AG08395 (cell line): Measurements from ENCODE around the gene POU4F1.

ENCODE experiments used
- DNase-seq: peaks from one replicate; pipeline ENCODE4 v3.0.0; 2012; ENCODE audit warnings: mixed read lengths, low spot score

The POU4F1 gene

DNA sequence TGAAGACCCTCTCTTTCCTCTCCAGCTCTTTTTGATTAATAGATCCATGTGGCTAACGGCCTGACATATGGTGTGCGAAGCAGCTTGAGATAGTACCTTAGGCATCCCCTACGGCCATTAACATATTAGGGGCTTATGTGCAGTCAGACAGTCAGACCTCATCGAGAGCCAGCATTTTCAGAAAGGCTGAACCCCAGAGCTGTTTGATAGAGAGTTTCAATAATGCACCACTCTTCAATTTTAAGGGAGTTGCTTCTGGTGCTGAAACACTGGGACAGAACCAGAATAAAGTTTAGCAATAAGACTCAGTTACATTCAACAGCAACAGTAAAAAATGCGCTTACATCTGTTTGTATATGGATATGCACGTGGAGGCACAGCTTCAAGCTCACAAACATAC is 10.8 kb downstream of the POU4F1 start:
- no peak for DNase-seq

DNA sequence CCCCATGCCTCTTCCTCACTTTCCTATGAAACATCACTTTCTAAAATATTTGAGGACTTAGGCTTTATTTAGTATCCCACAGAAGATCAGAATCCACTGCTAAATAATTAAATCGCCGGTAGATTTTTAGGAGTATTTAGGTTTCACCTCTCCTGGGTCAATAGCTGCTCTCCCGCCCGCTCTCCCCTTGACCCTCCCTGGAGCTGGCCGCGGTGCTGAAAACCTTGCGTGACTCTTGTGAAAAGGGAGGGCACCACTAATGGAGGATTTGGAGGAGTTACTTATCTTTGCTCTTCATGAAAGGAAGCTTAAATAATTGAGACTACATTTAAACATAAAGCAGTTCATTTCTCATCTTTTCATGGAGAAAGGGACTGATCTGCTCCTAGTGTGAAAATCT is 14.1 kb downstream of the POU4F1 start:
- DNase-seq: no peak

DNA sequence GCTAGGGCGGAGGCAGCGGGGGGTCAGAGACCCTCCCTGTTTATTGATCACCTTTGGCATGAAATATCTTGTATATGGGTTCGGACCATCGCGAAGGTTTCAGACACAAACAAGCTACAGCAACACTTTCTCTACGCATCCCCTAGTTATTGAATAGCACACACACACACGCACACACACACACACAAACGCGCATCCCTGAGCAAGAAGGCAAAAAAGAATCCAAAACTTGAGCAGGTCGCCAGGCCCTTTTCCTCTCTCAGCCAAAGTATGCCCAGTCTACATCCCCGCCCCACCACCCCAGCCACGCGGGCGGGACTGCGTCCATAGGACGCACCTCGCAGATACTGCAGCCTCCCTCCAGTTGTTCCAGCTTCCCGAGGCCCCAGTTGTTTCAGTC is 16.0 kb downstream of the POU4F1 start:
- no peak for DNase-seq

DNA sequence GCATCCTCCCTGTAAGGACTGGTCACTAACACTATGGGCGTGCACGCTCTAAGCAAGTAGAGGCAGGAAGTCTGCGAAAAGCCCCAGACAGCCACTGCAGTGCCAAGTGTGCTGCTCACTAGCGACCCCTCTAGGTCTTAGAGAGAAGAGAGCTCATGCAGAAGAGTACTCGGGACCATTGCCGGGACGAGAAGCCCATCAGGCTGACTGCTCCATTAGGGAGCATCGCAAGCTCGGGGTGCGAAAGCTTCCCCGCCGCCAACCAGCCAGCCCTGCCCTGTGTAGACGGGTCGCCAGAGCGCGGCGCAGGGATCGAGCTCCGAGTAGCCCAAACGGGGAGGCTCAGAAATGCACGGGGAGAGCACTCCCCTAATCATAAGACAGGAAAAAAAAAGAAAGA is 16.6 kb downstream of the POU4F1 start:
- no peak for DNase-seq

DNA sequence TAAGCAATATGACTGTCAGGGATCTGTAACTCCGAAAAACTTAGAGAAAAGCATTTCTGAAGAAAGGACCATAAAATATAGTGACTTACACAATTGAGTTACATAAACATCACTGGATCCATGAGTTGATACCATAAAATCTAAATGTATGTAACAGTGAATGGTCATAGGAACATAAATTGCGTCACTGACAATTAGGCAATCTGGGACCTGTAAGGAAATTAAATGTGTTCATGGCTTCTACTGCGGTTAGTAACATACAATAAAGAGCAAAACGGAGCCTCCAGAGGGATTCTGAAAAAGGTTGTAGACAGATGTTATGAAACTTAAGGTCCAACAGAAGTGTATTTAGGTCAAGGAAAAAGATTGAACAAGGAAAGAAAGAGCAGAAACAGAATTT is 27.1 kb downstream of the POU4F1 start:
- DNase-seq: no peak

DNA sequence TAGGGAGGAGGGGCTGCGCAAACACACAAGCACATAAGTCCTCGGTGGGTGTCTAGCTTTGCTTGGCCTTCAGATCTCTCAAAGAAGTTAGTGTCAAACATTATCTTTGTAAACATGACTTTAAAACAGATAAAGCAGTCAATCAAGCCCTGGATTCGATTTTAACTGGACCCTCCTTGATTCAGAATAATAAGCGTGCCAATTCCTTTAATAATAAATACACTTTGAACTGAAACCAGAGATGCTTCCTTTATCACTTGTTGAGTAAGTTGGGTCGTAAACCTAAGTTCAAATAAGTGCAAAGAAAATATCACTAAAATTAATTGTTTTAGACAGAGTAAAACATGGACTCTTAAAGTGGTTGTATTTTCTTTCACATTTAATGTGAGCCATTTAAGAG is 30.9 kb downstream of the POU4F1 start:
- DNase-seq: no peak

DNA sequence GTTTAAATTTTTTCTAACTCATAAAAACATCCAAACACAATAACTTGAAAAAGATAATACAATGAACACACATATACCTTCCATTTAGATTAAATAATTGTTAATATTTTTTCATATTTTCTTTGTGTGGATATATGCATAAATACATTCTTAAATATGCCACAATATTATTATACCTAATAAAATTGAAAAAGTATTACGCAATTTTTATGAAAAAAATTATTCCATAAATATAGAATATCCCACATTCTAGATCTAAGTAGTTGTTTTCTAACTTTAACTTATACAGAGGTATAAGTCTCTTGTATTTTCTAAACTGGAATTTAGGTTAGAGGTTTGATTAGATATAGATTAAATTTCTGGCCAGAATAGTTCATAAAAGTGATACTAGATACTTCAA is 34.3 kb downstream of the POU4F1 start:
- no peak for DNase-seq

DNA sequence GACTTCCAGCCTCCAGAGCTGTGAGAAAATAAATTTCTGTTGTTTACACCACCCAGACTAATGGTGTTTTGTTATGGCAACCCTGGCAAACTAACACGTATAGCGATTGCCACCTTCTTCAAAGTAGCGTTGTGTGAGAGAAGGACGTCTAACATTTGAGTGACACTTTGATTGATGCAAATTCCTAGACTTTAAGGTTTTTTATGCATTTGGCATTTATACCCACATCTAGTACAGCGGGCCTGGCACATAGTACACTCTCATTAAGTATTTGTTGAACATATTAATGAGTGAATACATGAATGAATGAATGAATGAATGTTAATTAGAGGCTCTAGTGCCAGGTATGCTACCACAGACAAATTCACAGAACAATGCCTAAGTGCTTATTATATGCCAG is 36.7 kb downstream of the POU4F1 start:
- no peak for DNase-seq

DNA sequence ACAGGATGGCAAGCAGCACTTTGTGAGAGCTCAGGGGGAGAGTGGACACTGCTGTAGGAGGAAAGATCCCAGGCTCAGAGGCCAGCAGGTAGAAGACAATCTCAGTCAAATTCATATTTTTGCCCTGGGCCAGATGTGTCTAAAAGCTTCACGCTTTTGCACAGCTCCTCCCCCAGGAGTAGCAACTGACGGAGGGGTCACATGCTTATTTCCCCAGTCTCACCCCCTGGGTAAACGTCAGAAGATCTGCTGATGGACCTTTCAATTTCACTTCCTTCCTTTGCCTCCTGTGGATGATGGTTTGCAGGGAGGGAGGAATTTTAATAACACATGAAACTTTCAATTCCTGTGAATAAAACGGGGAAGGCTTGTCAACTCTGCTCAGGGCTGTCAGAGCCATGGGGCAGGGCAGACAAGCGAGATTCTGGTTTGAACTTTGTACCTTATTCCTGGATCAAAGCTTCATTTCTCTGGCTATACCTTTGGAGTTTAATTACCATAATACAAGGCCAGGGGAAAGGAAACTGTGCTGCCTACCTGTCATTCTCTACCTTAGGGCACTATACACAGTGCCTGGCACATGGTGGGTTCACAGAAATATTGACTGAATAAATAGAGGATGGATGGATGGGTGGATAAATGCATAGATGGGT is 41.0 kb downstream of the POU4F1 start:
- no peak for DNase-seq
